Cerebellar nuclear complex (tissue), 1 donor: ENCODE measurements around the gene ZSCAN20.

Experiments
- DNase-seq, 2 experiments: peaks; one replicate each; lab custom pipeline; 2025; lab: John Stamatoyannopoulos, UW

ZSCAN20 gene

GRCh38 chr1:33532936-33533335 is 60.5 kb downstream of the ZSCAN20 start:
- DNase-seq, result no peak

GRCh38 chr1:33535334-33535733 is 62.9 kb downstream of the ZSCAN20 start:
- no peak for DNase-seq

- DNase-seq, result no peak
Measured at GRCh38 chr1:33537885-33538284, 65.4 kb downstream of the ZSCAN20 start.

DNA sequence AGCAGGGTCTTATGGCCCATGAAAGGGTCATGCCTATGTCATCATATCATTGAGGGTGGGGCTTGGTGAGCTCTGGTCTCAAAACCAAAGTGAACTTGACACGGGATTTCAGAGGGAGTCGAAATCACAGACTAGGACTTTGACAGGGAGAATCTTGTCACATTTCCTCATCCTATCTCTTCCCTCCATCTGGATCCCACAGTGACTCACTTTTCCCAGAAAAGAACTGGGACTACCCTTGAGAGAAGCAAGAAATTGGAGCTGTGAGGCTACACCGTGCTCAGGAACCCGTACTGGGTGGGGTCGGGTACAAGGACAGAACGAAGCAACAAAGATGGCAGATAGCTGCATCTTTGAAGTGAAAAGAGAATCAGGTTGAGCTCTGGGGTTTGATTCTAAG is 69.5 kb downstream of the ZSCAN20 start:
- no peak for DNase-seq
